DMS53 treated with DMSO at 0.1 percent for 48 hours (cell line): ENCODE data around the gene C1RL.

ENCODE experiments used
- DNase-seq: peaks from one replicate; lab custom pipeline; 2025; ENCODE audit not compliant: unreplicated experiment; lab: John Stamatoyannopoulos, UW

C1RL gene

GRCh38 chr12:7108796-7109571, at the start of gene C1RL:
C1RL (minus strand) TSS chr12:7109214; CDS start chr12:7109180, 34 bp downstream.
- DNase-seq: peak; percentile 94

- no peak for DNase-seq
These were observed 48.4 kb upstream of the C1RL start for GRCh38 chr12:7157391-7157790.

GRCh38 chr12:7156259-7157197, 47.5 kb upstream of the C1RL start:
- DNase-seq: no peak

GRCh38 chr12:7155471-7156034, 46.5 kb upstream of the C1RL start:
- DNase-seq: peak; percentile 66

GRCh38 chr12:7154901-7155470, 46.0 kb upstream of the C1RL start:
- DNase-seq: no peak

GRCh38 chr12:7154042-7154441, 45.0 kb upstream of the C1RL start:
- DNase-seq: no peak

GRCh38 chr12:7152818-7153217, 43.8 kb upstream of the C1RL start:
- DNase-seq: no peak

- no peak for DNase-seq
These were observed 42.5 kb upstream of the C1RL start for GRCh38 chr12:7151532-7151931.

GRCh38 chr12:7150841-7151240, 41.8 kb upstream of the C1RL start:
- no peak for DNase-seq

GRCh38 chr12:7150356-7150755, 41.3 kb upstream of the C1RL start:
- no peak for DNase-seq

GRCh38 chr12:7146906-7147305, 37.9 kb upstream of the C1RL start:
- DNase-seq: no peak

GRCh38 chr12:7146228-7146627, 37.2 kb upstream of the C1RL start:
- DNase-seq: no peak

- DNase-seq: no peak
These were observed 36.7 kb upstream of the C1RL start for GRCh38 chr12:7145671-7146070.

GRCh38 chr12:7144414-7145120, 35.6 kb upstream of the C1RL start:
- peak; percentile 59 for DNase-seq

GRCh38 chr12:7143564-7143963, 34.5 kb upstream of the C1RL start:
- DNase-seq: no peak

- DNase-seq: no peak
These were observed 33.9 kb upstream of the C1RL start for GRCh38 chr12:7142809-7143465.

GRCh38 chr12:7142056-7142644, 33.1 kb upstream of the C1RL start:
- DNase-seq: peak; percentile 55

GRCh38 chr12:7141351-7142005, 32.5 kb upstream of the C1RL start:
- no peak for DNase-seq

GRCh38 chr12:7139200-7139599, 30.2 kb upstream of the C1RL start:
- DNase-seq: no peak
